CD4-positive, CD25-positive, alpha-beta regulatory T cell (primary cell): ENCODE data around the gene PCDHGA5. TPM values are rescaled to one million over a fixed set of nuclear protein-coding genes. Genes with fewer than 3 reads are reported as not detected.
A peak's percentile ranks its signal among the peaks of the same experiment; 100 is the strongest.
"Not testable (repeated sequence)": the region's sequence is repeated elsewhere in the genome, so short reads cannot be mapped to it uniquely, and the experiment has no call there.

ENCODE experiments used
- ATAC-seq, 2 donors: fragments of 150-1000 bp; cut with Tn5 transposase; one replicate each; pipeline ENCODE4 v1.10.0; 2021; ENCODE audit warnings: low read depth in 2 of 2, moderate number of reproducible peaks in 2 of 2, moderate library complexity in 1 of 2
- DNase-seq, 3 donors: peaks; one replicate each; pipeline versions ENCODE4 v3.0.0 to v3.0.0-alpha.2; 2012 to 2022; ENCODE audit warnings: mixed read lengths in 1 of 3
- H3K27ac ChIP-seq: one replicate; pipeline ENCODE4 v1.7.0; 2013; ENCODE audit warnings: mild to moderate bottlenecking, low read length; ENCODE audit not compliant: insufficient read depth, poor library complexity, severe bottlenecking
- H3K27me3 ChIP-seq: one replicate; pipeline ENCODE4 v1.7.0; 2013; ENCODE audit warnings: low read length; ENCODE audit not compliant: control insufficient read depth, insufficient read depth
- H3K36me3 ChIP-seq: one replicate; pipeline ENCODE4 v1.7.0; 2013; ENCODE audit warnings: mild to moderate bottlenecking, low read length, moderate library complexity; ENCODE audit not compliant: control insufficient read depth, insufficient read depth
- H3K4me1 ChIP-seq: 2 replicates; pipeline ENCODE4 v1.7.0; 2013; ENCODE audit warnings: mild to moderate bottlenecking, low read length; ENCODE audit not compliant: insufficient read depth, control insufficient read depth, poor library complexity, severe bottlenecking
- H3K4me3 ChIP-seq: one replicate; pipeline ENCODE4 v1.7.0; 2013; ENCODE audit warnings: low read depth, mild to moderate bottlenecking, low read length, moderate library complexity
- H3K9me3 ChIP-seq, 2 experiments: 1 replicate in 1 of 2; 2 replicates in 1 of 2; pipeline ENCODE4 v1.7.0; 2013; ENCODE audit warnings: low read length in 2 of 2, mild to moderate bottlenecking in 1 of 2, moderate library complexity in 1 of 2; ENCODE audit not compliant: control insufficient read depth in 2 of 2
- H3K27ac Mint-ChIP-seq, 3 donors: one replicate each; pipeline ENCODE4 v1.8.0; 2020 to 2022; ENCODE audit warnings: mild to moderate bottlenecking in 3 of 3, mixed read lengths in 3 of 3, moderate library complexity in 2 of 3
- H3K27me3 Mint-ChIP-seq: one replicate; pipeline ENCODE4 v1.8.0; 2022; ENCODE audit warnings: mild to moderate bottlenecking, mixed read lengths
- H3K36me3 Mint-ChIP-seq: one replicate; pipeline ENCODE4 v1.8.0; 2020; ENCODE audit warnings: mixed read lengths
- H3K4me1 Mint-ChIP-seq, 4 donors: one replicate each; pipeline ENCODE4 v1.8.0; 2020 to 2022; ENCODE audit warnings: mixed read lengths in 4 of 4, mild to moderate bottlenecking in 1 of 4
- H3K4me3 Mint-ChIP-seq, 4 donors: one replicate each; pipeline ENCODE4 v1.8.0; 2020 to 2022; ENCODE audit warnings: mild to moderate bottlenecking in 4 of 4, mixed read lengths in 4 of 4, moderate library complexity in 3 of 4
- H3K9me3 Mint-ChIP-seq, 7 donors: one replicate each; pipeline ENCODE4 v1.8.0; 2020 to 2022; ENCODE audit warnings: mixed read lengths in 7 of 7, mild to moderate bottlenecking in 3 of 7, moderate library complexity in 2 of 7
- polyA plus RNA-seq, 4 donors: library from polyadenylated mRNA; unstranded; fragments of 300-500 nt; fragmentation: Illumina TruSeq; gene quantifications; one replicate each; pipeline ENCODE4 v1.2.3, GENCODE V29; 2021
- total RNA-seq: library from RNA; stranded (reverse); gene quantifications from one replicate; pipeline ENCODE4 v1.2.3, GENCODE V29; 2022

Gene PCDHGA5
- total and polyA plus RNA-seq, 5 donors from 2014 or later: 0.08 TPM; not detected in 4

DNA sequence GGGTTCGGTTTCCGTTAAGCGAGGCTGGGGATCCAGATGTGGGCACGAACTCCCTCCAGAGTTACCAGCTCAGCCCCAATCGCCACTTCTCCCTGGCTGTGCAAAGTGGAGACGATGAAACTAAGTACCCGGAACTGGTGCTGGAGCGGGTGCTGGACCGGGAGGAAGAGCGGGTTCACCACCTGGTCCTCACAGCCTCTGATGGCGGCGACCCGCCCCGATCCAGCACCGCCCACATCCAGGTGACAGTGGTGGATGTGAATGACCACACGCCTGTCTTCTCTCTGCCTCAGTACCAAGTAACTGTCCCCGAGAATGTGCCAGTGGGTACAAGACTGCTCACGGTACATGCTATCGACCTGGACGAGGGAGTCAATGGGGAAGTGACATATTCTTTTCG lies 19.4 kb downstream of the PCDHGA5 start:
- H3K27ac Mint-ChIP-seq: no peak overlapping the region
- H3K27me3 ChIP-seq: peaks cover 42% of the 10 kb centered on the region
- no peaks in the 10 kb centered on the region for H3K36me3 Mint-ChIP-seq
- H3K27ac ChIP-seq: no peak overlapping the region
- peaks cover 60% of the 10 kb centered on the region for H3K27me3 Mint-ChIP-seq
- no peaks in the 10 kb centered on the region for H3K4me1 ChIP-seq
- peaks cover 0 to 2% (median 0%) of the 10 kb centered on the region in 4 donors for H3K4me1 Mint-ChIP-seq
- no peak for DNase-seq
- peaks cover 18 to 30% of the 10 kb centered on the region in 2 experiments for H3K9me3 ChIP-seq
- H3K4me3 ChIP-seq: no peak overlapping the region
- no peak for ATAC-seq
- no peak overlapping the region for H3K4me3 Mint-ChIP-seq
- H3K9me3 Mint-ChIP-seq: peaks cover 0 to 49% (median 17%) of the 10 kb centered on the region in 7 donors
- H3K36me3 ChIP-seq: no peaks in the 10 kb centered on the region

DNA sequence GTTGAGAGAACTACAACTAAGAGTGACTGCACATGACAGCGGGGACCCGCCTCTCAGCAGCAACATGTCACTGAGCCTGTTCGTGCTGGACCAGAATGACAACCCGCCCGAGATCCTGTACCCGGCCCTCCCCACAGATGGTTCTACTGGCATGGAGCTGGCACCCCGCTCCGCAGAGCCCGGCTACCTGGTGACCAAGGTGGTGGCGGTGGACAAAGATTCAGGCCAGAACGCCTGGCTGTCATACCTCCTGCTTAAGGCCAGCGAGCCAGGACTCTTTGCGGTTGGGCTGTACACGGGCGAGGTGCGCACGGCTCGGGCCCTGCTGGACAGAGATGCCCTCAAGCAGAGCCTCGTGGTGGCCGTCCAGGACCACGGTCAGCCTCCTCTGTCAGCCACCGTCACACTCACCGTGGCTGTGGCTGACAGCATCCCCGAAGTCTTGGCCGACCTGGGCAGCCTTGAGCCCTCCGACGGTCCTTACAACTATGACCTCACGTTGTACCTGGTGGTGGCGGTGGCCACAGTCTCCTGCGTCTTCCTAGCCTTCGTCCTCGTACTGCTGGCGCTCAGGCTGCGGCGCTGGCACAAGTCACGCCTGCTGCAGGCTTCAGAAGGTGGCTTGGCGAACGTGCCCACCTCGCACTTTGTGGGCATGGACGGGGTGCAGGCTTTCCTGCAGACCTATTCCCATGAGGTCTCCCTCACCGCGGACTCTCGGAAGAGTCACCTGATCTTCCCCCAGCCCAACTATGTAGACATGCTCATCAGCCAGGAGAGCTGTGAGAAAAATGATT lies 20.7 kb downstream of the PCDHGA5 start:
- H3K36me3 ChIP-seq: no peaks in the 10 kb centered on the region
- Mint-ChIP-seq H3K36me3 (no peaks in the 10 kb centered on the region), H3K9me3 (peaks cover 0 to 50% (median 16%) of the 10 kb centered on the region in 7 donors), H3K27ac (no peak overlapping the region), H3K4me1 (peaks cover 0 to 2% (median 0%) of the 10 kb centered on the region in 4 donors), H3K4me3 (no peak overlapping the region), H3K27me3 (peaks cover 61% of the 10 kb centered on the region)
- H3K27me3 ChIP-seq: peaks cover 48% of the 10 kb centered on the region
- peaks cover 21 to 41% of the 10 kb centered on the region in 2 experiments for H3K9me3 ChIP-seq
- H3K4me3 ChIP-seq: no peak overlapping the region
- DNase-seq (no peak), ATAC-seq (no peak)
- no peak overlapping the region for H3K27ac ChIP-seq
- no peaks in the 10 kb centered on the region for H3K4me1 ChIP-seq

GRCh38 chr5:141387557-141388311 lies 23.8 kb downstream of the PCDHGA5 start, which contains the start of gene PCDHGB4:
Gene PCDHGB4, plus strand, starts transcription at chr5:141387698. Its CDS starts 187 bp downstream, at chr5:141387885.
- H3K4me1 Mint-ChIP-seq, H3K4me3 ChIP-seq, H3K4me3 Mint-ChIP-seq, H3K36me3 Mint-ChIP-seq, H3K4me1 ChIP-seq, H3K27ac ChIP-seq, DNase-seq, H3K36me3 ChIP-seq: not testable (repeated sequence)
- peak in 1 of 2 donors; percentile 34 for ATAC-seq
- Mint-ChIP-seq H3K27ac (peak within 1 kb of the TSS in 1 of 3 donors; percentile 49), H3K27me3 (peaks cover 65% of the 10 kb centered on the region), H3K9me3 (peaks cover 0 to 59% (median 18%) of the 10 kb centered on the region in 7 donors)
- H3K9me3 ChIP-seq: peaks cover 20 to 48% of the 10 kb centered on the region in 2 experiments
- peaks cover 46% of the 10 kb centered on the region for H3K27me3 ChIP-seq

DNA sequence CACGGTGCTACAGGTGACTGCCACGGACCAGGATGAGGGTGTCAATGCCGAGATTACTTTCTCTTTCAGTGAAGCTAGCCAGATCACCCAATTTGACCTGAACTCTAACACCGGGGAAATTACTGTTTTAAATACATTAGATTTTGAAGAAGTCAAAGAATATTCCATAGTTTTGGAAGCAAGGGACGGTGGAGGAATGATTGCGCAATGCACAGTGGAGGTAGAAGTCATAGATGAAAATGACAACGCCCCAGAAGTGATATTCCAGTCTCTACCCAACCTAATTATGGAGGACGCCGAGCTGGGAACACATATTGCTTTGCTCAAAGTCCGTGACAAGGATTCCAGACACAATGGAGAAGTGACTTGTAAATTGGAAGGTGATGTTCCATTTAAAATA lies 24.7 kb downstream of the PCDHGA5 start:
- peaks cover 3% of the 10 kb centered on the region for H3K36me3 Mint-ChIP-seq
- Histone ChIP-seq H3K4me1 (no peaks in the 10 kb centered on the region), H3K27me3 (peaks cover 42% of the 10 kb centered on the region), H3K9me3 (peaks cover 20 to 48% of the 10 kb centered on the region in 2 experiments), H3K4me3 (no peak overlapping the region), H3K27ac (no peak overlapping the region), H3K36me3 (no peaks in the 10 kb centered on the region)
- H3K27me3 Mint-ChIP-seq: peaks cover 61% of the 10 kb centered on the region
- H3K27ac Mint-ChIP-seq: peak overlapping the region in 1 of 3 donors; percentile 49
- peaks cover 0 to 60% (median 18%) of the 10 kb centered on the region in 7 donors for H3K9me3 Mint-ChIP-seq
- no peak overlapping the region for H3K4me3 Mint-ChIP-seq
- no peak for DNase-seq
- no peak for ATAC-seq
- peaks cover 0 to 3% (median 0%) of the 10 kb centered on the region in 4 donors for H3K4me1 Mint-ChIP-seq

- Histone ChIP-seq H3K4me3 (no peak overlapping the region), H3K27me3 (peaks cover 41% of the 10 kb centered on the region), H3K36me3 (no peaks in the 10 kb centered on the region), H3K9me3 (peaks cover 21 to 54% of the 10 kb centered on the region in 2 experiments), H3K4me1 (no peaks in the 10 kb centered on the region), H3K27ac (no peak overlapping the region)
- H3K27ac Mint-ChIP-seq: no peak overlapping the region
- peaks cover 3% of the 10 kb centered on the region for H3K36me3 Mint-ChIP-seq
- no peak for DNase-seq
- H3K27me3 Mint-ChIP-seq: peaks cover 58% of the 10 kb centered on the region
- peak overlapping the region in 1 of 4 donors; percentile 77 for H3K4me3 Mint-ChIP-seq
- H3K4me1 Mint-ChIP-seq: peaks cover 0 to 3% (median 0%) of the 10 kb centered on the region in 4 donors
- peaks cover 0 to 60% (median 18%) of the 10 kb centered on the region in 7 donors for H3K9me3 Mint-ChIP-seq
- no peak for ATAC-seq
Observed at GRCh38 chr5:141389153-141390042, 25.4 kb downstream of the PCDHGA5 start.

- Histone ChIP-seq H3K9me3 (peaks cover 24 to 37% of the 10 kb centered on the region in 2 experiments), H3K27me3 (peaks cover 26% of the 10 kb centered on the region), H3K36me3 (no peaks in the 10 kb centered on the region), H3K27ac (no peak within 1 kb of the TSS), H3K4me3 (no peak within 1 kb of the TSS), H3K4me1 (no peaks in the 10 kb centered on the region)
- Mint-ChIP-seq H3K36me3 (peaks cover 3% of the 10 kb centered on the region), H3K27me3 (peaks cover 46% of the 10 kb centered on the region), H3K4me1 (peaks cover 0 to 3% (median 0%) of the 10 kb centered on the region in 4 donors), H3K9me3 (peaks cover 0 to 57% (median 11%) of the 10 kb centered on the region in 7 donors), H3K27ac (no peak within 1 kb of the TSS), H3K4me3 (peak within 1 kb of the TSS in 1 of 4 donors; percentile 1)
- DNase-seq: no peak
- ATAC-seq: no peak
Observed at GRCh38 chr5:141392429-141393198, 28.7 kb downstream of the PCDHGA5 start, which contains the start of gene PCDHGA8. Gene PCDHGA8, plus strand, starts transcription at chr5:141392633. Its CDS starts 181 bp downstream, at chr5:141392814.
